Lower leg skin (tissue), 4 donors: ENCODE data around the gene CTNNA2. TPM values are rescaled to one million over a fixed set of nuclear protein-coding genes. Genes with fewer than 3 reads are reported as not detected.

Experiments
- DNase-seq, 2 donors: peaks; one replicate each; pipeline ENCODE4 v3.0.0-alpha.2; 2019; ENCODE audit warnings: low spot score in 2 of 2
- H3K4me3 ChIP-seq: fragments of 200-600 bp; sonication (generic); 2 replicates; pipeline ENCODE4 v1.5.1; 2017; ENCODE audit warnings: mild to moderate bottlenecking, low read depth; ENCODE audit not compliant: poor library complexity, severe bottlenecking
- CTCF ChIP-seq, 3 donors: fragments of 450-650 bp; IDR thresholded peaks; one replicate each; pipeline ENCODE4 v1.5.1; 2016; ENCODE audit warnings: antibody characterized with exemption in 3 of 3, mild to moderate bottlenecking in 3 of 3, moderate library complexity in 2 of 3
- POLR2A ChIP-seq, 2 donors: fragments of 450-650 bp; IDR thresholded peaks; one replicate each; pipeline ENCODE4 v1.6.1; 2016 to 2017; ENCODE audit warnings: antibody characterized with exemption in 2 of 2, mild to moderate bottlenecking in 1 of 2, moderate library complexity in 1 of 2
- WGBS, 2 donors: methylation state at CpG; one replicate each; pipeline ENCODE4 v1.1.5; 2018; 5-methylcytosine and 5-hydroxymethylcytosine counted together
- intact Hi-C: fragments of 100-400 bp; cut with DNase I; formaldehyde crosslinking; loops from one replicate; pipeline ENCODE4 v1.15.0; 2023; ENCODE audit warnings: low total_unique reads
- total RNA-seq, 4 donors: library from RNA; depleted of rRNA; stranded (reverse); fragments of >200 nt; gene quantifications; one replicate each; pipeline ENCODE4 v1.1.0, GENCODE V29; 2016

The CTNNA2 gene
- total RNA-seq, 4 donors from 2014 or later = not detected

GRCh38 chr2:79830501-79830900, 317.6 kb downstream of the CTNNA2 start:
- intact Hi-C loops = no loop called here
- DNase-seq = no peak
- TF ChIP-seq POLR2A (IDR thresholded peaks at IDR 0.05) = no peak
- no peak for TF ChIP-seq CTCF (IDR thresholded peaks at IDR 0.05)
- 32 to 34% methylated on average over 7 of the region's 7 CpGs for WGBS, 2 donors
- no peak overlapping the region for H3K4me3 ChIP-seq

- DNase-seq = no peak
- TF ChIP-seq CTCF (IDR thresholded peaks at IDR 0.05) = no peak
- intact Hi-C loops = no loop called here
- WGBS, 2 donors = 25 to 33% methylated on average over 3 of the region's 3 CpGs
- H3K4me3 ChIP-seq = no peak overlapping the region
These were observed 319.1 kb downstream of the CTNNA2 start for GRCh38 chr2:79831961-79832360.

GRCh38 chr2:79832511-79833234, 319.8 kb downstream of the CTNNA2 start:
- intact Hi-C loops = no loop called here
- WGBS, 2 donors = 39 to 41% methylated on average over 6 of the region's 6 CpGs
- TF ChIP-seq POLR2A (IDR thresholded peaks at IDR 0.05) (no peak), CTCF (IDR thresholded peaks at IDR 0.05) (no peak)
- DNase-seq = no peak
- no peak overlapping the region for H3K4me3 ChIP-seq

GRCh38 chr2:79833235-79833878, 320.5 kb downstream of the CTNNA2 start:
- no peak for TF ChIP-seq POLR2A (IDR thresholded peaks at IDR 0.05)
- TF ChIP-seq CTCF (IDR thresholded peaks at IDR 0.05) = no peak
- DNase-seq = no peak
- intact Hi-C loops = no loop called here
- no peak overlapping the region for H3K4me3 ChIP-seq
- WGBS, 2 donors = 51 to 60% methylated on average over 1 of the region's 1 CpG

GRCh38 chr2:79835911-79836310, 323.1 kb downstream of the CTNNA2 start:
- 68 to 79% methylated on average over 1 of the region's 1 CpG for WGBS, 2 donors
- intact Hi-C loops = no loop called here
- no peak overlapping the region for H3K4me3 ChIP-seq
- TF ChIP-seq POLR2A (IDR thresholded peaks at IDR 0.05) = no peak
- TF ChIP-seq CTCF (IDR thresholded peaks at IDR 0.05) = no peak
- no peak for DNase-seq
